Islet precursor cell (in vitro differentiated cells): ENCODE measurements around the gene BHLHE23.
"Not testable (repeated sequence)": the region's sequence is repeated elsewhere in the genome, so short reads cannot be mapped to it uniquely, and the experiment has no call there.

ENCODE experiments used
- DNase-seq: peaks from one replicate; pipeline ENCODE4 v3.0.0-alpha.2; 2018

BHLHE23 gene

DNA sequence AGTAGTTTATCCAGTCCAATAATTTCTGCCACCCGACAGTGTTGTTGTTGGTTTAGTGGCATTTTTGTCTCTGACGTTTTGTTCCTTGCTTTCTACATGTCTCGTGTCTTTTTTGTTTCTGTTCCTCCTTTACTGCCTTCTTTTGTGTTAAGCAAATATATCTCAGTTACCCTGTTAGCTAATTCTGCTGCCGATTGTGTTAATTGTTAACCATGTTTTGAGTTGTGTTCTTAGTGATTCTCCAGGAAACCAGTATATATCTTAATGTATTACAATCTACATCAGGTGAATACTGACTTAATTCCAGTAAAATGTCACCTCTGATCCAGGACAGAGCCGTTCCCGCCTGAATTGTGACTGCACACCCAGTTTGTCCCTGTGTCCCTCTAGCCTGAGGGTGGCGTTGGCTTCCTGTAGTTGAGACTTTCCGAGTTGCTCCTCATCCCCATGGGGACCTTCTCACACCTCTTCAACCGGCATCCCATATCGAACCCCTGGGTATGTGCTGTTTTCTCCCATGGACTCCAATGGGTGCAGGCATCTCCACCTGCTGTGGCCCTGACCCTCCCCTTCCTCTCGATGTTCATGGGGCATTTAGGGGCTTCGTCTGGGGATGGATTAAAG lies 35.8 kb upstream of the BHLHE23 start:
- no peak for DNase-seq

DNA sequence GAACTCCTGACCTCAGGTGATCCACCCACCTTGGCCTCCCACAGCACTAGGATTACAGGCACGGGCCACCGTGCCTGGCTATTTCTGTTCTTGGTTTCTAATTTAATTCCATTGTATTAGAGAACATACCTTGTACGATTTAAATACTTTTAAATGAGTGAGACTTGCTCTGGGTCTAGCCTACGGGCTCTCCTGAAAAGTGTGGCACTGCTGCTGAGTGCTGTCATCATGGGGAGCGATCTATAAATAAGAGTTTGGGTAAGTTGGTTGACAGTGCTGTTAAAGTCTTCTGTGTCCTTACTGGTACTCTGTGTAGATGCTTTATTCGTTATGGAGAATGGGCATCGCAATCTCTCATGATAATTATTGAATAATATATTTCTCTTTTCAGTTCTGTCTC lies 35.0 kb upstream of the BHLHE23 start:
- no peak for DNase-seq

DNA sequence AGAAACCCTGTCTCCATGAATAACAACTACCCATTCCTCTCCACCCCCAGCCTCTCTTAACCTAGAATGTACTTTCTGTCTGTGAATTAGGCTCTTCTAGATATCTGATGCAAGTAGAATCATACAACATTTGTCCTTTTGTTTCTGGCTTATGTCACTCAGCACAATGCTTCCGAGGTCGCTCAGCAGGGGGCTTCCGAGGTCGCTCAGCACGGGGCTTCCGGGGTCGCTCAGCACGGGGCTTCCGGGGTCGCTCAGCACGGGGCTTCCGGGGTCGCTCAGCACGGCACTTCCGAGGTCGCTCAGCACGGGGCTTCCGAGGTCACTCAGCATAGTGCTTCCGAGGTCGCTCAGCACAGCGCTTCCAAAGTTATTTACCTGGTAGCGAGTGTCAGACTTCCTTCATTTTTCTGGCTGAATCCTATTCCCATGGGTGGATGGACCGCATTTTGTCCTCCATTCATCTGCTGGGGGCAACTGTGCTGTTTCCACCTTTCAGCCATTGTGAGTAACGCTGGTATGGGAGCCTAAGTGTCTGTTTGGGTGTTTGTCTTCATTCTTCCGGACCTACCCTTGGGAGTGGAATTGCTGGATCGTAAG lies 31.0 kb upstream of the BHLHE23 start:
- DNase-seq, result no peak

GRCh38 chr20:63036291-63036690 lies 29.5 kb upstream of the BHLHE23 start:
- no peak for DNase-seq

GRCh38 chr20:63035603-63036185 lies 28.9 kb upstream of the BHLHE23 start:
- DNase-seq, result no peak

- not testable (repeated sequence) for DNase-seq
Observed at GRCh38 chr20:63034710-63035602, 28.2 kb upstream of the BHLHE23 start.

DNA sequence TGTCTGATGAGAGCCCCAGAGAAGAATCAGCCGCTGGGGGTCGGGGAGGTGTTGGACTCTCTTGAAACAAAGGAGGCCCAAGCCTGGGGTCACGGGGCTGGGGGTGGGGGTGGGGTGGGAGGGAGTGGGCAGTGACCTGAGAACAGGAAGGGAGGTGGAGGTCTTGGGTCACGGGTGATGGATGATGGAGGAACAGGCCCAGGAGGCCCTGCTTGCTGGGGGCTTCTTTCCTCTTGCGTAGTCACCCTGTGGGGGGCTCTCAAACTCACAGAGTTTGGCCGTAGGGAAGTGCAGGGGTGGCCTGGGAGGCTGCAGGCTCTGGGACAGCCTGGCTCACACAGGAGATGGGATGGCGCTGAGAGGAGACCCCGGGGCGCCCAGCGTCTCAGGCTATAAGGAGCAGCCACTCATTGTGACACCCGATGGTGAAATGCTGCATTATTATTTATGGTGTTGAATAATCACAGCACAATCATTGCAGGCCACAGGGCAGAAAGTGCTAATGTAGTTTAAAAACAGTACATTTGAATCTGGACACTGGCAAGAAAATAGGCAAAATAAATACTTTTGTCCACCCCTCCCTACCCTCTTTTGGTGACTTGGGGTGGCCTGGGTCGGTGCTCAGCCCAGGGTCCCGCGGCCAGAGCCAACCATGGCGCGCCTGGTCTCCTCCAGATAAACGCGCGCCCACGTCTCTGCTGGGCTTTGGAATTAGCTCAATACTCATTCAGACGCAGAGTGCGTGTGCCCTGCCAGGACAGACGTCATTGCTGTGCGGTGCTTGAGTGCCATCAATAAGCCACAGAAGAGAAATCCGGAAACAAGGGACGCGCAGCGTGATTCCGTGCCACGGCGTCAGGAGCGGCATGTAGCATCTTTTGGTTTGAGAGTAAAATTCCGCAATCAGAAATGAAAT lies 27.3 kb upstream of the BHLHE23 start:
- no peak for DNase-seq

GRCh38 chr20:63032861-63033793 lies 26.4 kb upstream of the BHLHE23 start:
- no peak for DNase-seq

GRCh38 chr20:63032026-63032800 lies 25.4 kb upstream of the BHLHE23 start:
- no peak for DNase-seq

DNA sequence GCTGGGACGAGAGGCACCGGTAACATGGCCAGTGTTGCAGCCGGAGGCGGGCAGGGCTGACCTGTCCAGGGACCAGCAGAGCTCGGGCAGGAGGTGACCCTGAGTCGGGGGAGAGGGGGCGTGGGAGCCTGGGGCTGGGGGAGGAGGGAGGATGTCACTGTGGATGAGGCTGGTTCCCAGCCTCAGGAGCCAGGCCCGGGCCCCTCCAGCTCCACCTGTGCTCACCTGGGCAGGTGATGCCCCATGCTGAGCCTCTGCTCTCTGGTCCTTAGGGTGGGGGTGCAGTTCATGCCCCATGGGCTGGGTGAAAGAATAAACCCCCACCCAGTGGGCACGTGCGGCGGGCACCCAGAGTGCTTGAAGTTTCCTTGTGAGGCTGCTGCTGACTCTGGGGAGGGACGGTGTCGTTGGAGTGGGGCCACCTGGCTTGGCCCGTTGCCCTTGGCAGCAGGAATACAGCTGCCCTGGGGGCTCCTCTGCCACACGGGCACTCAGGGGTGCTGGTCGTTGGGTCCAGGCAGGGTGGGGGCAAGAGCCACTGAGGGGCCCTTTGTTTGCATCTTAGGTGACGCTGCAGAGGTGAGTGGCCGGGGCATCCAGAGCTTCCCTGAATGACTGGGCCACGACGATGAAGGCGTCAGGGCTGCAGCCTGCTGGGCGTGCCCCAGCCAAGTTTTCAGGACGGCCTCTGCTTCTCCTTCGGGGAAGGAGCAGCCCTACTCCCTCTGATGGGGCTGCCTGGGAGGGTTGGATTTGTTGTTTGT lies 24.7 kb upstream of the BHLHE23 start:
- no peak for DNase-seq

DNA sequence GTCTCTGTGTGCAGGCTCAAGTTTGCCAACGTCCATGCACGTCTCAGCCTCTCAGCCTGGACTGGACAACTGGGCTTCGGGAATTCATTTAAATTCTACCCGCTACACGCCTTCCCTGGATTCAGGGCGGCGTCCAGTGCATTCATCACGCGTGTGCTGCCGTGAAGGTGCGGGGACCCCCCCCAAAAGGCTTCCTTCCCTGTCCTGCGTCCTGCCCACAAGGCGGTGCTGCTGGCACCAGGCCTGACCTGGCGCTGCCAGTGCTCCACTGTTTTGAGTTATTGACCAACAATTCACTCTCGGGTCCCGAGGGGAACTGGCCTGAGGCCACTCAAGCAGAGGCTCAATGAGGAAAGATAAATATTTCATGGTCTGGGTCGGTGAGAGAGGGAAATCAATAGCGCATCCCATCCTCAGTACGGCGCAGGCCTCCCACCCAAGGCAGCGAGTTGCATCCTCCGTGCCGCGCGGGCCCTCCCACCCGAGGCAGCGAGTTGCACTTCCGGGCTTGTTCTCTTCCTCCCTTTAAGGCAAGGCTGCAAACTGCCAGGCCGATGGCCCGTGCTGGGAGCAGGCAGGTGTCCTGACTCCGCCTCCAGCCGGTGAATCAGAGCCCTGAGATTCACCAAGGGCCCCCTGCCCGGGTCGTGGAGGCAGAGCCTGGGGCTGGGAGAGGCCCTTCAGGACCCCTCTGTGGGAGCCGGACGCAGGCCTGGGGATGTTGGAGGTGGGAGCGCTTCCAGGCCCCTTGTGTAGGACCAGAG lies 22.8 kb upstream of the BHLHE23 start:
- DNase-seq, result peak; percentile 81

DNA sequence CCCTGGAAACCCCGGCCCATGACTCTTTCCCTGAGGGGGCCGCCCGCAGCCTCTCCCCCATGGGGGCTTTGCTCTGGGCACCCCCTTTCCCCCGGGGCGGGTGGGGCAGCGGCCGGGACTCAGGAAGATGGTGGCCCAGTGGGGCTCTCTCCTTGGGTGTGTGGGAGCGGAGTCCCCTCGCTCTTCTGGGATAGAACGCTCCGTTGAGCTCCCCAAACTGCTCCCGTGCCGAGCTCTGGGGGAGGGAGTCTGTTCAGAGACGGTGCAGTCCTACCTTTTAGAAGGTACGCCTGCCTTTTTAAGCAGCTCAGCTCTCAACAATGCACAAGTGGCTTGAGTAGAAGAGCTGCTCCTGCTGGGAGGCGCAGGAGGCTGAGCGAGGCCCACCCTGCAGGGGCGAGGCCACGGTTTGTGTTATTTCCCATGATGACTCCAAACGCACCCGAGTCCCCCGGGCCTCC lies 21.7 kb upstream of the BHLHE23 start:
- DNase-seq, result no peak

- no peak for DNase-seq
Observed at GRCh38 chr20:63027922-63028389, 21.2 kb upstream of the BHLHE23 start.

GRCh38 chr20:63027221-63027921 lies 20.6 kb upstream of the BHLHE23 start:
- no peak for DNase-seq

- DNase-seq, result no peak
Observed at GRCh38 chr20:63026582-63027165, 19.9 kb upstream of the BHLHE23 start.

DNA sequence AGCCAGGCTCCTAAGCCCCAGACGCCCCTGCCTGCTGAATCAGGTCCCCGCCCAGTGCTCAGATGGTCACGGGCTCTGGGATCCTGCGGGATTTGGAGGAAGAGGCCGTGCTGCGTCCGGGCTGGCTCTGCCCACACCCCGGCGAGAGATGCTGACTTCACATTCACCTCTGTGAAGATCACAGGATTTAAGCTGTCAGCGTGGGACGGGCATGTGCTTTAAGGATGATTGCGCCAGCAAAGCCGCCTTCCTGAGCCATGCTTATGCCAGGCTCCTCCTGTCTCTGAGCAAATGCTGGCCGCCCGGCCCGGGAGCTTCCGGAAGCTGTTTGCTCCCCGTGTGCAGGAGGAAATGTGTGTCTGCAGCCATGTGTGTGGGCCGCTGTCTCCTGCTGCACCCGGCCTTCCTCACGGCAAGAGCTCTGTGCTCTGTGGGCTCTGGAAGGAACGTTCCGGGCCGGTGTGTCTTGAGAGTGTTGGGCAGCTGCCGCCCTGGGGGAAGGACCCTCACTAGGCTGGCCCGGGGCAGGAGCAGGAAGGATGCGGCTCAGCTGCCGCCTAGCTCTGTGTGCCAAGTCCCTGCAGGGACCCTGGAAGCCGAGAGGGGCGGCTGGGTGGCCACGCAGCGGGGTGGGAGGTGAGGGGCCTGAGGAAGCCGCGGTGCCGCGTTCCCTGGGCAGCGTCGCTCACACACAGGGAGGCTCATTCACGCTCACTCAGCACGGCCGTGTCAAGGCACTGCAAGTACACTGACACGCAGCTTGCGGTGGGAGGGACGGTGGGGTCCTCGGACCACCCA lies 19.0 kb upstream of the BHLHE23 start:
- no peak for DNase-seq
